ENCODE results near the gene RBBP5. TPM values are rescaled to one million over a fixed set of nuclear protein-coding genes. Genes with fewer than 3 reads are reported as not detected.

Gene RBBP5
- polyA plus RNA-seq, 1 donor from 2014 or later = 24.2 TPM

DNA sequence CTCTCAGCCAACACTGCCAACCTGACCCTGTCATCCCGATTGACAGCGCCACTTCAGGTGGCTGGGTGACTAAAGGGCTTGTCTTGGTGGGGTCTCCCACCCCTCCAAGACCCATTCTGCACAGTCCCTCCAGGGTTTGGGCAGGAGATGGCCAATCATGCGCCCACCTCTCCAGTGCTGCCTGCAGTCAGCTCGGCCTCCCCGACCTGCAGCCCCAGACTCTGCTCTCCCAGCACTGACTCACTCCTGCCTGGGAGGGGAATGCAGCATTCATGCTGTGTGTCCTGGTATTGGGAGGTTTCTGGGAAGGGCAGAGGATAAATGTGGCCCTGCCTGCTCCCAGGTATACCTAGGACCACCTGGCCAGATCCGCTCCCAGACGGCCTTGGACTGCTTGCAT, 47.3 kb downstream of the RBBP5 start:
- Histone ChIP-seq H3K36me3 (ENCODE audit: insufficient read depth, low read length) (no peaks in the 10 kb centered on the region), H3K27me3 (ENCODE audit: insufficient read depth, low read depth, low read length) (no peaks in the 10 kb centered on the region), H4K20me1 (ENCODE audit: insufficient read depth) (no peaks in the 10 kb centered on the region), H3K4me2 (ENCODE audit: low read length) (no peak overlapping the region), H3F3A (ENCODE audit: insufficient read depth, low read length, poor library complexity, severe bottlenecking) (no peaks in the 10 kb centered on the region), H3K27ac (ENCODE audit: low read length) (no peak overlapping the region), H2AFZ (ENCODE audit: low read depth, low read length) (no peak overlapping the region), H3K79me2 (replicated peaks; ENCODE audit: insufficient read depth, low read length) (no peaks in the 10 kb centered on the region), H3K9me3 (ENCODE audit: low read length) (no peaks in the 10 kb centered on the region), H3K9ac (ENCODE audit: low read length) (no peak overlapping the region), H3K4me3 (ENCODE audit: low read length) (no peak overlapping the region), H3K9me2 (ENCODE audit: insufficient read depth, low read length) (no peaks in the 10 kb centered on the region)
- TF ChIP-seq RAD21 (conservative IDR thresholded peaks at IDR 0.05) (no peak), POLR2AphosphoS5 (IDR thresholded peaks at IDR 0.05) (no peak), EP300 (conservative IDR thresholded peaks at IDR 0.05; ENCODE audit: poor library complexity, severe bottlenecking) (no peak), EZH2 (IDR thresholded peaks at IDR 0.05; ENCODE audit: borderline replicate concordance, insufficient read depth, low read length, poor library complexity, severe bottlenecking) (no peak), TAF1 (IDR thresholded peaks at IDR 0.05; ENCODE audit: low read depth) (no peak), SMC3 (conservative IDR thresholded peaks at IDR 0.05; ENCODE audit: poor library complexity) (no peak), MXI1 (conservative IDR thresholded peaks at IDR 0.05; ENCODE audit: poor library complexity, severe bottlenecking) (no peak)
- TF ChIP-seq, protein P1, sequence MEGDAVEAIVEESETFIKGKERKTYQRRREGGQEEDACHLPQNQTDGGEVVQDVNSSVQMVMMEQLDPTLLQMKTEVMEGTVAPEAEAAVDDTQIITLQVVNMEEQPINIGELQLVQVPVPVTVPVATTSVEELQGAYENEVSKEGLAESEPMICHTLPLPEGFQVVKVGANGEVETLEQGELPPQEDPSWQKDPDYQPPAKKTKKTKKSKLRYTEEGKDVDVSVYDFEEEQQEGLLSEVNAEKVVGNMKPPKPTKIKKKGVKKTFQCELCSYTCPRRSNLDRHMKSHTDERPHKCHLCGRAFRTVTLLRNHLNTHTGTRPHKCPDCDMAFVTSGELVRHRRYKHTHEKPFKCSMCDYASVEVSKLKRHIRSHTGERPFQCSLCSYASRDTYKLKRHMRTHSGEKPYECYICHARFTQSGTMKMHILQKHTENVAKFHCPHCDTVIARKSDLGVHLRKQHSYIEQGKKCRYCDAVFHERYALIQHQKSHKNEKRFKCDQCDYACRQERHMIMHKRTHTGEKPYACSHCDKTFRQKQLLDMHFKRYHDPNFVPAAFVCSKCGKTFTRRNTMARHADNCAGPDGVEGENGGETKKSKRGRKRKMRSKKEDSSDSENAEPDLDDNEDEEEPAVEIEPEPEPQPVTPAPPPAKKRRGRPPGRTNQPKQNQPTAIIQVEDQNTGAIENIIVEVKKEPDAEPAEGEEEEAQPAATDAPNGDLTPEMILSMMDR (IDR thresholded peaks at IDR 0.05; ENCODE audit: poor library complexity, severe bottlenecking) = no peak
- TF ChIP-seq, protein P2, sequence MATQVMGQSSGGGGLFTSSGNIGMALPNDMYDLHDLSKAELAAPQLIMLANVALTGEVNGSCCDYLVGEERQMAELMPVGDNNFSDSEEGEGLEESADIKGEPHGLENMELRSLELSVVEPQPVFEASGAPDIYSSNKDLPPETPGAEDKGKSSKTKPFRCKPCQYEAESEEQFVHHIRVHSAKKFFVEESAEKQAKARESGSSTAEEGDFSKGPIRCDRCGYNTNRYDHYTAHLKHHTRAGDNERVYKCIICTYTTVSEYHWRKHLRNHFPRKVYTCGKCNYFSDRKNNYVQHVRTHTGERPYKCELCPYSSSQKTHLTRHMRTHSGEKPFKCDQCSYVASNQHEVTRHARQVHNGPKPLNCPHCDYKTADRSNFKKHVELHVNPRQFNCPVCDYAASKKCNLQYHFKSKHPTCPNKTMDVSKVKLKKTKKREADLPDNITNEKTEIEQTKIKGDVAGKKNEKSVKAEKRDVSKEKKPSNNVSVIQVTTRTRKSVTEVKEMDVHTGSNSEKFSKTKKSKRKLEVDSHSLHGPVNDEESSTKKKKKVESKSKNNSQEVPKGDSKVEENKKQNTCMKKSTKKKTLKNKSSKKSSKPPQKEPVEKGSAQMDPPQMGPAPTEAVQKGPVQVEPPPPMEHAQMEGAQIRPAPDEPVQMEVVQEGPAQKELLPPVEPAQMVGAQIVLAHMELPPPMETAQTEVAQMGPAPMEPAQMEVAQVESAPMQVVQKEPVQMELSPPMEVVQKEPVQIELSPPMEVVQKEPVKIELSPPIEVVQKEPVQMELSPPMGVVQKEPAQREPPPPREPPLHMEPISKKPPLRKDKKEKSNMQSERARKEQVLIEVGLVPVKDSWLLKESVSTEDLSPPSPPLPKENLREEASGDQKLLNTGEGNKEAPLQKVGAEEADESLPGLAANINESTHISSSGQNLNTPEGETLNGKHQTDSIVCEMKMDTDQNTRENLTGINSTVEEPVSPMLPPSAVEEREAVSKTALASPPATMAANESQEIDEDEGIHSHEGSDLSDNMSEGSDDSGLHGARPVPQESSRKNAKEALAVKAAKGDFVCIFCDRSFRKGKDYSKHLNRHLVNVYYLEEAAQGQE (IDR thresholded peaks at IDR 0.05; ENCODE audit: borderline replicate concordance) = no peak

DNA sequence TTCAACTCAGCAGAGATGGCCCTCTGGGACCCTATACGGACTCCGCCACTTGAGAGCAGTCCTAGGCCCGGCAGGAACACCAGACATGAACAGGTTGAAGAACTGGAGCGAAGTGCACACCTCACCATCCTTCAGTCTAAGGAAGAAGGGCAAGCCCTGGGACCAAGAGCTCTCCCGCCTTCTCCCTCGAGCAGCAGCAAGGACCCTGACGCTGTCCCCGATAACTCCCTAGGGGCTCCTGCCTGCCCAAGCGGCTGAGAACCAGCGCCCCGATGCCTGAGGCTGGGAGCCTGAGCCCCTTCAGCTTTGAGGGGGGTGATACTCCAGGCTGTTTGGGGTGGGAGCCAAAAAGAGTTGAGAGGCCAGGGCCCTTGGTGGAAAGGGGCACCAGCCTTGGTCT, 47.7 kb downstream of the RBBP5 start:
- H3K27me3 ChIP-seq (ENCODE audit: insufficient read depth, low read depth, low read length) = no peaks in the 10 kb centered on the region
- no peaks in the 10 kb centered on the region for H4K20me1 ChIP-seq (ENCODE audit: insufficient read depth)
- H3K9me2 ChIP-seq (ENCODE audit: insufficient read depth, low read length) = no peaks in the 10 kb centered on the region
- TF ChIP-seq POLR2AphosphoS5 (IDR thresholded peaks at IDR 0.05) (no peak), TAF1 (IDR thresholded peaks at IDR 0.05; ENCODE audit: low read depth) (no peak), RAD21 (conservative IDR thresholded peaks at IDR 0.05) (no peak), EZH2 (IDR thresholded peaks at IDR 0.05; ENCODE audit: borderline replicate concordance, insufficient read depth, low read length, poor library complexity, severe bottlenecking) (no peak), EP300 (conservative IDR thresholded peaks at IDR 0.05; ENCODE audit: poor library complexity, severe bottlenecking) (no peak), SMC3 (conservative IDR thresholded peaks at IDR 0.05; ENCODE audit: poor library complexity) (no peak), MXI1 (conservative IDR thresholded peaks at IDR 0.05; ENCODE audit: poor library complexity, severe bottlenecking) (no peak)
- TF ChIP-seq, protein P2 (IDR thresholded peaks at IDR 0.05; ENCODE audit: borderline replicate concordance) = no peak
- TF ChIP-seq, protein P1 (IDR thresholded peaks at IDR 0.05; ENCODE audit: poor library complexity, severe bottlenecking) = no peak
- no peaks in the 10 kb centered on the region for H3K36me3 ChIP-seq (ENCODE audit: insufficient read depth, low read length)
- no peaks in the 10 kb centered on the region for H3K9me3 ChIP-seq (ENCODE audit: low read length)
- no peaks in the 10 kb centered on the region for H3K79me2 ChIP-seq (replicated peaks; ENCODE audit: insufficient read depth, low read length)
- H3K4me2 ChIP-seq (ENCODE audit: low read length) = no peak overlapping the region
- H3K27ac ChIP-seq (ENCODE audit: low read length) = no peak overlapping the region
- H3K9ac ChIP-seq (ENCODE audit: low read length) = no peak overlapping the region
- H3K4me3 ChIP-seq (ENCODE audit: low read length) = no peak overlapping the region
- no peaks in the 10 kb centered on the region for H3F3A ChIP-seq (ENCODE audit: insufficient read depth, low read length, poor library complexity, severe bottlenecking)
- H2AFZ ChIP-seq (ENCODE audit: low read depth, low read length) = no peak overlapping the region

All from neural cell (in vitro differentiated cells).